Rectal smooth muscle tissue (tissue), 1 donor: ENCODE data around the gene UBN1.

ENCODE experiments used
- H3K27ac ChIP-seq: one replicate; pipeline ENCODE4 v1.7.0; 2013; ENCODE audit warnings: low read depth, low read length, inconsistent platforms
- H3K27me3 ChIP-seq: one replicate; pipeline ENCODE4 v1.7.0; 2013; ENCODE audit warnings: low read length; ENCODE audit not compliant: control insufficient read depth, insufficient read depth
- H3K36me3 ChIP-seq: one replicate; pipeline ENCODE4 v1.7.0; 2013; ENCODE audit warnings: low read length; ENCODE audit not compliant: control insufficient read depth, insufficient read depth
- H3K4me1 ChIP-seq: one replicate; pipeline ENCODE4 v1.7.0; 2013; ENCODE audit warnings: low read length; ENCODE audit not compliant: control insufficient read depth, insufficient read depth
- H3K4me3 ChIP-seq: one replicate; pipeline ENCODE4 v1.7.0; 2013; ENCODE audit warnings: low read length
- H3K9ac ChIP-seq: one replicate; pipeline ENCODE4 v1.7.0; 2013; ENCODE audit warnings: low read length

Gene UBN1

GRCh38 chr16:4869147-4869805, 22.0 kb downstream of the UBN1 start:
- Histone ChIP-seq H3K9ac (no peak overlapping the region), H3K36me3 (peaks cover 21% of the 10 kb centered on the region), H3K4me3 (no peak overlapping the region), H3K27ac (no peak overlapping the region), H3K27me3 (no peaks in the 10 kb centered on the region), H3K4me1 (no peaks in the 10 kb centered on the region)

GRCh38 chr16:4870138-4870671, 22.9 kb downstream of the UBN1 start:
- Histone ChIP-seq H3K27me3 (no peaks in the 10 kb centered on the region), H3K27ac (no peak overlapping the region), H3K9ac (no peak overlapping the region), H3K36me3 (peaks cover 26% of the 10 kb centered on the region), H3K4me3 (no peak overlapping the region), H3K4me1 (no peaks in the 10 kb centered on the region)

- no peak overlapping the region for H3K4me3 ChIP-seq
- no peaks in the 10 kb centered on the region for H3K4me1 ChIP-seq
- H3K27ac ChIP-seq: no peak overlapping the region
- H3K27me3 ChIP-seq: no peaks in the 10 kb centered on the region
- H3K36me3 ChIP-seq: peaks cover 30% of the 10 kb centered on the region
- H3K9ac ChIP-seq: no peak overlapping the region
Observed at GRCh38 chr16:4871071-4871470, 23.8 kb downstream of the UBN1 start.

- Histone ChIP-seq H3K27me3 (no peaks in the 10 kb centered on the region), H3K36me3 (peaks cover 44% of the 10 kb centered on the region), H3K27ac (no peak overlapping the region), H3K4me3 (no peak overlapping the region), H3K9ac (no peak overlapping the region), H3K4me1 (no peaks in the 10 kb centered on the region)
Observed at GRCh38 chr16:4873091-4873490, 25.8 kb downstream of the UBN1 start.

- no peak overlapping the region for H3K27ac ChIP-seq
- no peaks in the 10 kb centered on the region for H3K27me3 ChIP-seq
- H3K9ac ChIP-seq: no peak overlapping the region
- peaks cover 53% of the 10 kb centered on the region for H3K36me3 ChIP-seq
- no peaks in the 10 kb centered on the region for H3K4me1 ChIP-seq
- no peak overlapping the region for H3K4me3 ChIP-seq
Observed at GRCh38 chr16:4874666-4875065, 27.4 kb downstream of the UBN1 start.

- Histone ChIP-seq H3K27me3 (no peaks in the 10 kb centered on the region), H3K36me3 (peaks cover 64% of the 10 kb centered on the region), H3K9ac (no peak overlapping the region), H3K4me1 (no peaks in the 10 kb centered on the region), H3K4me3 (no peak overlapping the region), H3K27ac (no peak overlapping the region)
Observed at GRCh38 chr16:4876646-4877379, 29.5 kb downstream of the UBN1 start.

- Histone ChIP-seq H3K27ac (no peak overlapping the region), H3K36me3 (peaks cover 62% of the 10 kb centered on the region), H3K9ac (no peak overlapping the region)
Observed at GRCh38 chr16:4877380-4877685, 30.1 kb downstream of the UBN1 start.

GRCh38 chr16:4879049-4879448, 31.8 kb downstream of the UBN1 start:
- H3K4me1 ChIP-seq: peaks cover 3% of the 10 kb centered on the region
- H3K36me3 ChIP-seq: peaks cover 55% of the 10 kb centered on the region
- H3K27me3 ChIP-seq: no peaks in the 10 kb centered on the region
- H3K27ac ChIP-seq: no peak overlapping the region
- no peak overlapping the region for H3K9ac ChIP-seq
- no peak overlapping the region for H3K4me3 ChIP-seq

More at GRCh38 chr16:4877380-4877685, 30.1 kb downstream of the UBN1 start:
- H3K4me3 ChIP-seq: no peak overlapping the region
- H3K27me3 ChIP-seq: no peaks in the 10 kb centered on the region
- no peaks in the 10 kb centered on the region for H3K4me1 ChIP-seq

GRCh38 chr16:4880006-4880580, 32.8 kb downstream of the UBN1 start:
- no peak overlapping the region for H3K27ac ChIP-seq
- H3K4me3 ChIP-seq: no peak overlapping the region
- H3K36me3 ChIP-seq: peaks cover 54% of the 10 kb centered on the region
- no peak overlapping the region for H3K9ac ChIP-seq
- H3K4me1 ChIP-seq: peaks cover 3% of the 10 kb centered on the region
- no peaks in the 10 kb centered on the region for H3K27me3 ChIP-seq

GRCh38 chr16:4882000-4882632, 34.8 kb downstream of the UBN1 start:
- peaks cover 3% of the 10 kb centered on the region for H3K4me1 ChIP-seq
- H3K36me3 ChIP-seq: peaks cover 51% of the 10 kb centered on the region
- no peak overlapping the region for H3K9ac ChIP-seq
- H3K27me3 ChIP-seq: no peaks in the 10 kb centered on the region
- H3K27ac ChIP-seq: no peak overlapping the region
- no peak overlapping the region for H3K4me3 ChIP-seq

- H3K36me3 ChIP-seq: peaks cover 48% of the 10 kb centered on the region
- H3K27me3 ChIP-seq: no peaks in the 10 kb centered on the region
- peaks cover 3% of the 10 kb centered on the region for H3K4me1 ChIP-seq
- no peak overlapping the region for H3K4me3 ChIP-seq
- H3K9ac ChIP-seq: no peak overlapping the region
- H3K27ac ChIP-seq: no peak overlapping the region
Observed at GRCh38 chr16:4882633-4883285, 35.5 kb downstream of the UBN1 start.

GRCh38 chr16:4883501-4883900, 36.2 kb downstream of the UBN1 start:
- no peak overlapping the region for H3K9ac ChIP-seq
- H3K27me3 ChIP-seq: no peaks in the 10 kb centered on the region
- H3K27ac ChIP-seq: no peak overlapping the region
- peaks cover 3% of the 10 kb centered on the region for H3K4me1 ChIP-seq
- H3K4me3 ChIP-seq: no peak overlapping the region
- peaks cover 45% of the 10 kb centered on the region for H3K36me3 ChIP-seq
